AG04450 (cell line): ENCODE data around the gene SPNS3. TPM values are rescaled to one million over a fixed set of nuclear protein-coding genes. Genes with fewer than 3 reads are reported as not detected.

Experiments used
- CTCF ChIA-PET: fragments of 300-600, 350-600 bp; formaldehyde crosslinking; extraction: SDS; loops from one replicate; lab custom pipeline; 2022; ENCODE audit warnings: antibody characterized with exemption, inconsistent platforms; lab: Charles Lee
- POLR2A ChIA-PET: fragments of 350-600 bp; formaldehyde crosslinking; extraction: SDS; loops from one replicate; lab custom pipeline; 2021; ENCODE audit warnings: antibody characterized with exemption, inconsistent platforms; lab: Yijun Ruan, JAX
- DNase-seq: peaks from one replicate; pipeline ENCODE4 v3.0.0-alpha.2; 2011; ENCODE audit warnings: low read depth, low spot score
- H3K27ac ChIP-seq: one replicate; pipeline ENCODE4 v1.5.1; 2012; ENCODE audit warnings: low read depth, low read length, control low read depth
- H3K27me3 ChIP-seq: one replicate; pipeline ENCODE4 v1.6.0; 2012; ENCODE audit warnings: low read length; ENCODE audit not compliant: control insufficient read depth, insufficient read depth
- H3K4me3 ChIP-seq: 2 replicates; pipeline ENCODE4 v1.5.1; 2011; ENCODE audit warnings: mild to moderate bottlenecking, low read depth, low read length, control low read depth
- H3K9me3 ChIP-seq: 2 replicates; pipeline ENCODE4 v1.5.1; 2012; ENCODE audit warnings: low read length; ENCODE audit not compliant: control insufficient read depth, insufficient read depth
- CTCF ChIP-seq: IDR thresholded peaks from 2 replicates; pipeline ENCODE4 v1.5.1; 2011; ENCODE audit warnings: low read depth, low read length, control low read depth, inconsistent platforms
- polyA plus RNA-seq: library from polyadenylated mRNA; depleted of rRNA; stranded (reverse); fragments of >200 nt; gene quantifications from 2 replicates; pipeline ENCODE4 v1.2.3, GENCODE V29; 2011

SPNS3 gene
- polyA plus RNA-seq, 1 experiment: not detected

GRCh38 chr17:4498461-4499397 lies 65.0 kb downstream of the SPNS3 start, which contains the start of gene SPNS2:
Gene SPNS2 (plus strand): TSS chr17:4498881. CDS start chr17:4499048, 167 bp downstream.
- peaks cover 62% of the 10 kb centered on the region for H3K27me3 ChIP-seq
- TF ChIP-seq CTCF: no peak
- no peak for DNase-seq
- ChIA-PET CTCF (interaction anchor here (0.6 kb wide), 1 partner anchor 92 kb away, joined by 6 read pairs; no protein-coding TSS in a partner anchor), POLR2A (no interaction called here)
- no peak within 1 kb of the TSS for H3K27ac ChIP-seq
- no peaks in the 10 kb centered on the region for H3K9me3 ChIP-seq
- H3K4me3 ChIP-seq: no peak within 1 kb of the TSS

- POLR2A ChIA-PET: no interaction called here
These were observed 65.9 kb downstream of the SPNS3 start for GRCh38 chr17:4499431-4500190.

GRCh38 chr17:4500191-4500571 lies 66.4 kb downstream of the SPNS3 start:
- Histone ChIP-seq H3K9me3 (no peaks in the 10 kb centered on the region), H3K27me3 (peaks cover 67% of the 10 kb centered on the region), H3K27ac (no peak overlapping the region), H3K4me3 (no peak overlapping the region)
- TF ChIP-seq CTCF: no peak
- no peak for DNase-seq
- ChIA-PET CTCF (interaction anchor here (0.6 to 0.8 kb wide), 2 partner anchors 10 to 202 kb away, joined by 3 read pairs; no protein-coding TSS in a partner anchor), POLR2A (no interaction called here)

More at GRCh38 chr17:4499431-4500190, 65.9 kb downstream of the SPNS3 start:
- no peak for DNase-seq
- Histone ChIP-seq H3K27me3 (peaks cover 67% of the 10 kb centered on the region), H3K27ac (no peak overlapping the region), H3K9me3 (no peaks in the 10 kb centered on the region), H3K4me3 (no peak overlapping the region)
- TF ChIP-seq CTCF: no peak
- CTCF ChIA-PET: interaction anchor here (0.8 kb wide), 1 partner anchor 201 kb away, joined by 3 read pairs; no protein-coding TSS in a partner anchor

GRCh38 chr17:4501295-4501949 lies 67.7 kb downstream of the SPNS3 start:
- H3K27ac ChIP-seq: no peak overlapping the region
- no peak for DNase-seq
- peaks cover 64% of the 10 kb centered on the region for H3K27me3 ChIP-seq
- CTCF ChIA-PET: no interaction called here
- no peak for TF ChIP-seq CTCF
- H3K4me3 ChIP-seq: no peak overlapping the region
- no peaks in the 10 kb centered on the region for H3K9me3 ChIP-seq
- POLR2A ChIA-PET: no interaction called here
